GM10266 (cell line): ENCODE measurements around the gene GRK7.
"Not testable (repeated sequence)": the region's sequence is repeated elsewhere in the genome, so short reads cannot be mapped to it uniquely, and the experiment has no call there.

ENCODE experiments used
- DNase-seq: peaks from one replicate; pipeline ENCODE4 v3.0.0; 2012; ENCODE audit errors: extremely low spot score
- CTCF ChIP-seq: IDR thresholded peaks from 2 replicates; pipeline ENCODE4 v1.5.1; 2012; ENCODE audit warnings: mild to moderate bottlenecking, low read depth; ENCODE audit not compliant: control insufficient read depth, insufficient read depth; ENCODE audit errors: missing control alignments

Gene GRK7

DNA sequence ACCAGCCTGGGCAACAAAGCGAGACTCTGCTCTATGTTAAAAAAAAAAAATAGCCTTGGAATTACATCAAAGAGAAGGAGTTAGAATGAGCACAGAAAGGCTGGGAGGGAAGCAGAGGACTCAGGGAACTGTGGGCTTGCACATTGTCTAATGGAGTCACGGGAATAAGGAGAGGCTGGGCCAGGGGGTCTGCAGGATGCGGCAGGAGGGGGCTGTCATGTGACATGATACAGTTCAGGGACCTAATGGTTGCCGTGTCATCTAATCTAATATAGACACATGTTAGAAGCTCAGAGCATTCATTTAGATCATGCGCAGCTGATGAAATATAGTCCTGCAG, 32.5 kb downstream of the GRK7 start:
- no peak for DNase-seq
- no peak for TF ChIP-seq CTCF

DNA sequence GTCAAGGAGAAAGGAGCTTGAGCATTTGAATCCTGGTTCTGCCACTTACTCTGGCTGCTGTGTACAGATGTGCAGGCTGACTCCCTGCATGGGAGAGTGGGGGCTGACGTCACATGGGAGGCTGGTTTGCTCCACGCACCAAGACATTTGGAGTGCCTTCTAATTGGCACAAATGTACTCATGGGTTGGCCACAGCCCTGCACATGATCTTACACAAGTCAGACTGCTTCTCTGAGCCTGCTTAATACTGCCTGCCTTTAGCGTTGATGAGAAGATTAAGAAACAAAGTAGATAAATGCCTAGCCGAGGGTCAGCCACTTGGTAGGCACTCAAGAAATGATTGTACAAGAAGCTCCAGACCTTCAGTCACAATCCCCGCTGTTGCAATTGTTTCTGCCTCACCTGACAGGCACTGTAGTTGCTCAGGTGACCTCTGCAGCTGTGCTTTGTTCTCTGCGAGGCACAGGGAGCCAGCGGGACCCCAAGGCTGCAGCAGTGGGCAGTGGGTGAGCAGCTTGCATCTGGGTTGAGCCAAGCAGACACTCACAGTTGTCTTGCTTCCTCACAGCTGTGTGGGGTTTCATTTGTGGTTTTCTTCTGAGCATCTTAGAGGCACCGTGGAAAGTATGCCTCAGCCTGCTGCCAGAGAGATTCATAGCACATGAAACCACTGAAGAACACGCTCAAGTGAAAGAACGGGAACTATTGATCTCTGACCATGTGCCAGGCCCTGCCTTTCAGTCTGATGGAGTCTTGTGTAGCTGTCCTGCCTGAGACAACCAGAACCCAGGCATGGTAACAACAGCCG, 33.1 kb downstream of the GRK7 start:
- peak; percentile 71 for DNase-seq

DNA sequence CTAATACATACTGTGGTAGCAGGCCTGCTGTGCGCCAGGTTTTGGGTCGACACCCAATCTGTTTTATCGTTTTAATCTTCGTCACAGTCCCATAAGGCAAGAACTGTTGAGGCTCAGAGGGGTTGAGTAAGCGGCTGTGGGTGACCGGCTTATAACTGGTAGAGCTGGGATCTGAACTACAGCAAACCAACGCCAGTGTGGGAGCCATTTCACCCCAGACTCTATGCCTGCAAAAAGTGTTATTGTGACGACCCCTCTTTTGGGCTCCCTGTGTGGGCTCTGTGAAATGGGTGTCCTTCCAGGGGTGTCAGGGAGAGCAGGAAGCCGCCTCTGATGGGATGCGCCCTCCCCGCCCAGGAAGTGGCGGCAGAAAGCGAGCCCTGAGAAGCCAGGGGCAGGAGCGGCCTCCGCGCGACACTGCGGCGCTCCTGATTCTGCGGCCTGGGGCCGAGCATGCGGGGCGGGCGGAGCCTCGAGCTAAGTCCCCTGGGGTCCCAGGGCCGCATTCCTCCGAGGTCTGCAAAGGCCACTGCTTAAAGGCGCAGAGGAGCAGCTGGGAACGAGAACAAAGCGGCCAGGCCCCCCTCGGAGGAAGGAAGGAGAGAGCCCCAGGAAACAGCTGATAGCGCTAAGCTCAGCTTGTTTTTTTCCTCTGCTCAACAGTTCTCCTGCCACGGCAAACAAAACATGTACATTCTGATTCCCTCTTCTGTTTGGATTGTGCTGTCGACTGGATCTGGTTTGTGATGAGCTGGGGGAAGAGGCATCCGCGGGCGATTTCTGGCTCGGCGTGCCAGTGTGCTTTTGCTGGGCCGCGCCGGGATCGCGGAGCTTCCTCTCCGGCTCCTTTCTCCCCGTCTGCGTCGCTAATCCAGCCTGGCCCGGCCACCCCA, 33.9 kb downstream of the GRK7 start:
- TF ChIP-seq CTCF: no peak
- DNase-seq: no peak

More for the DNA sequence above, 33.1 kb downstream of the GRK7 start:
- no peak for TF ChIP-seq CTCF

GRCh38 chr3:141797819-141798447, 34.7 kb downstream of the GRK7 start:
- no peak for TF ChIP-seq CTCF
- no peak for DNase-seq

- no peak for TF ChIP-seq CTCF
- no peak for DNase-seq
Observed at GRCh38 chr3:141798448-141798845, 35.2 kb downstream of the GRK7 start.

DNA sequence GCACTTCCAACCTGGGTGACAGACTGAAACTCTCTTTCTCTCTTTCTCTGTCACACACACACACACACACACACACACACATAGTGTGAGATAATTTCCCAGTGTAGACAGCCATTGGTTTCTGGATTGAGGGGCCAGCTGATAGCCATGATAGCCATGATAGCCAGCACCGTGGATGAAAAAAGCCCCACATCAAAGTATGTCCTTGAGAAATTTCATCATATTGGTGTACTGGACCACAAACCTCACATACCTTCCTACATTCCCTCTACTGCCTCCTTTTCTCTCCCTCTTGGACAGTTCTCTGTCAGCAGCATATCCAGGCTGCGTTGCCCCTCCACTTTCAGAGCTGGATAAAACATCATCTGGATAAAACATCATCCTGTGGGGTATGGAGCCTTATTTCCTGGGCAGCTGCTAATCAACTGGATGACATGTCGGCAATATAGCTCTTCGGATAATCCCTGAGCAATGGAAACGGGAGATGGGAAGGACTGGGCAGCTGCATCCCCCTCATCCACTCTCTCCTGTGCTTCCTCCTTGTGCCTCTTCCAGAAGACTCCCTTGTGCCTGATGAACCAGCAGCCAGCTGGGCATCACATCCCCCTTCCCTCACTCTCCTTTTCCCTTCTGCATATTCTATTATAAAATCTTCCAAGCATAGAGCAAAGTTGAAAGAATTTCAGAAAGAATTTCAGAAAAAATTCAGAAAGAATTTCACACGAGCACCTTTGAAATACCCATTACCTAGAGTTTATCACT, 39.3 kb downstream of the GRK7 start:
- no peak for TF ChIP-seq CTCF
- no peak for DNase-seq

GRCh38 chr3:141803538-141803937, 40.3 kb downstream of the GRK7 start:
- not testable (repeated sequence) for DNase-seq
